A673 (cell line): Measurements from ENCODE around the gene ZNF627.

Experiments
- EZH2 ChIP-seq: fragments of 200-600 bp; sonication (generic); IDR thresholded peaks from 2 replicates; pipeline ENCODE4 v1.6.1; 2017; ENCODE audit warnings: borderline replicate concordance, low read depth, mild to moderate bottlenecking, mixed read lengths, antibody characterized with exemption, low read length; ENCODE audit not compliant: poor library complexity, severe bottlenecking
- TF ChIP-seq, protein P1 (sequence below): fragments of 300-800, 200-600 bp; sonication (generic); conservative IDR thresholded peaks from 2 replicates; pipeline ENCODE4 v1.5.1; 2017; ENCODE audit warnings: low read depth, mild to moderate bottlenecking, antibody characterized with exemption, low read length, moderate library complexity, mixed read lengths

DNA sequence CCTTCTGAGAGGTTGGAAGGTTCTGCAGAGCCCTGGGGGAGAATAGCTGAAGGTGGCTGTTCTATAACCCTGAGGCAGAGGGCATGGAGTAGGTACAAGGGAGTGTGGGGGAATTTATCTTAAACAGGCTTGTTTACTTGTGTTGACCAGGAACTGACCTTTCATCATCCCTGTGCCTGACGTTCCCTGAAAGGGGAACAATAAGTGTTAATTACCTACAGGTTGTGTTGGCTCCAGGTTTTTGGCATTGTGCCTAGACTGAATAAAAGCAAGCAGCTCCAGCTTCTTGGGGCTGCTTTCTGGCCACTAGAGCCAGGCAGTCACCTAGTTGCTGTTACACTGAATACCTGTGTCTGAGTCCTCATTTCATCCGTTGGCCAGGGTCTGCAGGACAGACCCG lies 60.0 kb downstream of the ZNF627 start:
- TF ChIP-seq, protein P1, sequence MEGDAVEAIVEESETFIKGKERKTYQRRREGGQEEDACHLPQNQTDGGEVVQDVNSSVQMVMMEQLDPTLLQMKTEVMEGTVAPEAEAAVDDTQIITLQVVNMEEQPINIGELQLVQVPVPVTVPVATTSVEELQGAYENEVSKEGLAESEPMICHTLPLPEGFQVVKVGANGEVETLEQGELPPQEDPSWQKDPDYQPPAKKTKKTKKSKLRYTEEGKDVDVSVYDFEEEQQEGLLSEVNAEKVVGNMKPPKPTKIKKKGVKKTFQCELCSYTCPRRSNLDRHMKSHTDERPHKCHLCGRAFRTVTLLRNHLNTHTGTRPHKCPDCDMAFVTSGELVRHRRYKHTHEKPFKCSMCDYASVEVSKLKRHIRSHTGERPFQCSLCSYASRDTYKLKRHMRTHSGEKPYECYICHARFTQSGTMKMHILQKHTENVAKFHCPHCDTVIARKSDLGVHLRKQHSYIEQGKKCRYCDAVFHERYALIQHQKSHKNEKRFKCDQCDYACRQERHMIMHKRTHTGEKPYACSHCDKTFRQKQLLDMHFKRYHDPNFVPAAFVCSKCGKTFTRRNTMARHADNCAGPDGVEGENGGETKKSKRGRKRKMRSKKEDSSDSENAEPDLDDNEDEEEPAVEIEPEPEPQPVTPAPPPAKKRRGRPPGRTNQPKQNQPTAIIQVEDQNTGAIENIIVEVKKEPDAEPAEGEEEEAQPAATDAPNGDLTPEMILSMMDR, result no peak
- TF ChIP-seq EZH2, result no peak
